Effector CD4-positive, alpha-beta T cell (primary cell): ENCODE results near the gene AQP12B. TPM values are rescaled to one million over a fixed set of nuclear protein-coding genes. Genes with fewer than 3 reads are reported as not detected.
"Not testable (repeated sequence)": the region's sequence is repeated elsewhere in the genome, so short reads cannot be mapped to it uniquely, and the experiment has no call there.

Experiments used
- DNase-seq: peaks from one replicate; pipeline ENCODE4 v3.0.0-alpha.2; 2020
- total RNA-seq: gene quantifications from one replicate; lab custom pipeline; 2026; lab: John Stamatoyannopoulos, UW

The AQP12B gene, protein sequence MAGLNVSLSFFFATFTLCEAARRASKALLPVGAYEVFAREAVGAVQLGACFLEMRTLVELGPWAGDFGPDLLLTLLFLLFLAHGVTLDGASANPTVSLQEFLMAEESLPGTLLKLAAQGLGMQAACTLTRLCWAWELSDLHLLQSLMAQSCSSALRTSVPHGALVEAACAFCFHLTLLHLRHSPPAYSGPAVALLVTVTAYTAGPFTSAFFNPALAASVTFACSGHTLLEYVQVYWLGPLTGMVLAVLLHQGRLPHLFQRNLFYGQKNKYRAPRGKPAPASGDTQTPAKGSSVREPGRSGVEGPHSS
- not detected for total RNA-seq

- DNase-seq: not testable (repeated sequence)
Observed at GRCh38 chr2:240682431-240683224, at the start of gene AQP12B. Gene AQP12B, minus strand, starts transcription at chr2:240682885. Its CDS starts 48 bp downstream, at chr2:240682837.

DNA sequence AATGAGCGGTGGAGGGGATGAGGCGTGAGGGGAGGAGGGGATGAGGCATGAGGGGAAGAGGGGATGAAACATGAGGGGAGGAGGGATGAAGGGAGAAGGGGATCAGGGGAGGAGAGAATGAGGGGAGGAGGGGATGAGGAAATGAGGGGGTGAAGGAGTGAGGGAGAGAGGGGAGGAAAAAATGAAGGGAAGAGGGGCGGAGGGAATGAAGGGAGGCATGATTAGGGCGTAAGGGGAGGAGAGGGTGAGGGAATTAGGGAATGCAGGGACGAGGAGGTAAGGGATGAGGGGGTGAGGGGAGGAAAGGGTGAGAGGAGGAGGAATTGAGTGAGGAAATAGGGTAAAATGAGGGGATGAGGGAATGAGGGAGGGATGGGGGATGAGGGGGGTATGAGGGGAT, 49.5 kb upstream of the AQP12B start:
- DNase-seq: no peak

GRCh38 chr2:240731178-240731545, 48.5 kb upstream of the AQP12B start:
- no peak for DNase-seq

GRCh38 chr2:240730501-240731177, 48.0 kb upstream of the AQP12B start:
- DNase-seq: no peak

DNA sequence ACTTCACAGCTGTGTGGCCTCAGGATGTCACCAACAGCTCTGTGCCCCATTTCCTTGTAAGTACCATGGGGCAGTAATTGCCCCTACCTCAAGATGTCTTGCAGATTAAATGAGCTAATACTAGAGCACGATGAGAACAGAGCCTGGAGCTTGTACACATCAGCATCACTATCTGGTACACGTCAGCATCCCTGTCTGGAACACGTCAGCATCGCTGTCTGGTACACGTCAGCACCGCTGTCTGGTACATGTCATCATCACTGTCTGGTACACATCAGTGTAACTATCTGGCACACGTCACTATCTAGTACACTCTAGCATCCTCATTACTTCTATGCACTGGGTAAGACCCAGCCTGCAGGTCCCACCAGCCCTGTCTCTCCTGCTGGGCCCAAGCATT, 46.1 kb upstream of the AQP12B start:
- no peak for DNase-seq

GRCh38 chr2:240728361-240728760, 45.7 kb upstream of the AQP12B start:
- DNase-seq: no peak

DNA sequence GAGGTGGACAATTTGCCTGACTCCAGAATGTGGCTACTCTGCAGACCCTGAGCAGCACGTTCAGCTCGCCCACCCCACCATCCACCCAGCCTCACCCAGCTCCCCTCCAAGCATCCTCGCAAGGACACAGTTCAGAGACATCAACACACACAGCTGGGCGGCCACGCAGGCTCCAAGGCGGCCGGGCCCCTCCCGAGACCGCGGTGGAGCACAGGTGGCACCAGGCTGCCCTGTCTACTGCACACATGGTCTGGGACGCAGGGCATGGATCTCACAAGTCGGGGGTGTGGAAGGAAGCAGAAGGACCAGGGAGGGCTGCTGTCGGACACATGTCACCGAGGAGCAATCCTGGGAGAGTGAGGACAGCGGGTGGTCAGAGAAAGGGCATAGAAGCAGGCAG, 45.2 kb upstream of the AQP12B start:
- DNase-seq: no peak

GRCh38 chr2:240727439-240727838, 44.8 kb upstream of the AQP12B start:
- DNase-seq: no peak

GRCh38 chr2:240726876-240727275, 44.2 kb upstream of the AQP12B start:
- DNase-seq: no peak

DNA sequence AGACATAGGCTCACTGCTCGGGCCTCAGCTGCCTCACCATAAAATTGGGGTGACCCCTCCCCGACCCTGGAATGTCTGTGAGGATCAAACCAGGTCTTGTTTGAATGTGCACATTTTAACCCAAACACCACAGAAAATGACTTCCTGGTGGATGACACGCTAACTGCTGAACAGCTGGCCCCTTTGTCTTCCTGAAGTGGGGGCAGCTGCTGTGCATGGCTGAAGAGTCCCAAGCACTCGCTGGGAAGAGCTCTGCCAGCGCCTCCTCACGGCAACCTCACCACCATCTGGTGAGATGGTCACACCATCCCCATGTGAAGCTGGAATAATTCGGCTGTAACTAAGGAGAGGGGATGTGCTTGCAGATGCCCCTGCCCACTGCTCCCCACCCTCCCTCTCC, 43.0 kb upstream of the AQP12B start:
- DNase-seq: no peak

DNA sequence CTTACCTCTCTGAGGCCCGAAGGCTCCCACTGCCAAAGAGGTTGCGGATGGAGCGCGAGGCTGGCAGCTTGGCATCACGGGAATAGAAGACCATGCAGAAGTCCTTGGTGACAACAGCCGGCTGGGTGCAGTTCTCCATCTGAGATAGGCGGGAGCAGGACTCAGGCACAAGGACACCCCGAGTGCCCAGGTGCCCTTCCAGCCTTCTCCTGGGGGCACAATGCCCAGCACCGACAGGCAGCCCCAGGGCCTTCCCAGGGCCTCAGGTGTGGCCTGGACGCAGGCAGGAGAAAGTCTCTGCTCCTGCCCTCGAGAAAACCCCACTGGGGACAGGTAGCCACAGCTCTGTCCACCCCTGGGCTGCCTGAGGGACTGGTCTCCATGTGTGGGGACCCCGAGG, 42.6 kb upstream of the AQP12B start:
- DNase-seq: no peak

GRCh38 chr2:240724431-240724830, 41.7 kb upstream of the AQP12B start:
- no peak for DNase-seq

DNA sequence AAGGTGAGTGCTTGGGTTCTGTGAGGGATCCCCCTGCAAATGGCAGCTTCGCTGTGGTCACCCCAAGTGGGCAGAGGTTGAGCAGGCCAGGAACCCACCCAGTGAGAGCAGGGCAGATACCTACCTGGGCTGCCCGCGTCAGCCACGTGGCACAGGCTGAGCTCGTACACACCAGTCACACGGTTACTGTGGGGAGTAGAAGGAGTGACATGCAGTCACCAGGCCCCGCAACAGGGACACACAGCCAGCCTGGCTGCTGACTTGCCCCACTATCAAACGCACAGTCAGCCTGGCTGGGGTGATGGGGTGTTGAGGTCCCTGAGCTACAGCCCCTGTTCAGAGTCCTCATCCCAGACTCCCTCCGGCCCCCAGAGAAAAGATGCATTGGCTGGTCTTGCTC, 41.2 kb upstream of the AQP12B start:
- DNase-seq: no peak

DNA sequence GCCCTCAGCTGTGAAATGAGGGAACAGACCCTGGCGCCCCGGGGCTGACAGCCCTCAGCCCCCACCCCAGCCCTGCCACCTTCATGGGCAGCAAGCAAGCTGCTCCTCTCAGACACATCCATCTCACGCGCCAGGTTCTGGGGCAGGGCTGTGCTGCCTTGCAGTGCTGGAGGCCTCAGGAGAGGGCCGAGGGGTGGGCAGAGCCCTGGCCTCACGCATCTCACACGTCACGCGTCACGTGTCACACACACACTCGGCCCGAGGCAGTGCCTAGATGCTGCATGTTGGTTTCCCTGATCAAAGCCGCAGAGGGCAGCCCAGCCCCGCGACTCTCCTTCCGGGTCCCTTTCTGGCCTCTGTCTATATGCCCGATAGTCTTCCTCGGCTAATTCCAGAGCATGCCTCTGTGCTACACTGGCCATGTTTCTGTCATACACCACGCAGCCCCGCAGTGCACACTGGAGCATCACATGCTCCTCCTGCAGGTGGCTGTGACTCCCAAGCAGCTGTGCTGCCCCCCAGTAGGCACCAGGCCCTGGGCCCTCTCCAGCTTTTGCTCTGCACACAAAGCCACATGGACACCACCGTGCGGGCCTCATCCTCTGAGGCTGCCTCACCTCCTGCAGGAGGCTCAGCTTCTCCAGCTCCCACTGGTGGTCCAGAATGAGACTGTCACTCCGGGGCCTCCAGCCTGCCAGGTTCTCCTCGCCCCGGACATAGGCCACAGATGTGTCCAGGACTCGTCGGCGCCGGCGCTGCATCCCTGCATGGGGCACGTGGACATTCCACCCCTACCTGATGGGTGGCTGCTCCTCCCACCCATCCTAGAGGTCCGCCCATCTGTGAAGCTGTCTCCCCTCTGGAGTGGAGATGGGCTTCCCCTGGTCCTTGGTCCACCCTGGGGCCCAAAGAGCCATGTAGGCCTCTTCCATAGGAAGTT, 40.4 kb upstream of the AQP12B start:
- no peak for DNase-seq

DNA sequence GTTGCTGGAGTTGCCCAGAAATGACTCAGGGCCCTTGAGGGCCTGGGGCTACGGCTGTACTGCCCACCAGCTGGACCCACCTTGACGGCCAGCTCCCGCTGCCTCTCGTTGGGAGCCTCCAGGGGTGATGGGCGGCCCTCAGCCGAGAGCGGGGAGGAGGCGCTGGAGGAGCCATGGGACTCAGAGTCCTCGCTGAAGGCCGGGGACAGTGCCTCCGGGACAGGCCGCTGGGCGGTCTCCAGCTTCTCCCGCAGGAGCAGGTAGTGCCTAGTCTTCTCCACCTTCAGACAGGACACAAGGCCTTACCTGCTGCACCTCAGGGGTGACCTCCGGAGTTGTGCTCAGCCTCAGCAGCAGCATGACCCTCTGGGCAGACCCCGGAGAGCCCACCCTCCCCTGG, 39.7 kb upstream of the AQP12B start:
- DNase-seq: no peak

DNA sequence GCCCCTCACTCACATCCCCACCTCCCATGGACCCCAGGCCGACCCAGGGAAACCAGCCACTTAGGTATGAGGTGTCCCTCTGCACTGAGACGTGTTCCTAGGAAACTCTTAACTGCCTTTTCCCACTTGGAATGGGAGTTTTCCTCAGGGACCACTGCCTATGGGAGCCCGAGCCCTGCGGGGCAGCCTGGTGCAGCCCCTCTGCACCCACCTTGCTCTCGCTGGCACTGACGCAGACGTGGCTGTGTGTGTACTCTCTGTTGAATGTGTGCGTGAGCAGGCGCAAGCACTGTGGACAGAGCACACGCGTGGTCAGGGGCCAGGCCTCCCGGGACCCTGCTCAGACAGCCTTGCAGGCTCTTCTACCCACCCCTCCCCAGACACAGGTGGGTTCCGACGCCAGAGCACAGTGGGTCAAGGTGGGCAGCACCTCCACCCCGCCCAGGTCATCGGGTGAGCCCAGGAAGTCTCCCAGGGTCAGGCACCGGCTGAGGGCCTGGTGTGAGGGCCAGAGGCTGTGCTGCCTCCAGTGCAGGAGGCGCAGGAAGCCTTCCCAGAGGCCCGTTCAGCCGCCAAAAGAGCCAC, 39.0 kb upstream of the AQP12B start:
- DNase-seq: no peak

- no peak for DNase-seq
Observed at GRCh38 chr2:240720686-240721595, 38.3 kb upstream of the AQP12B start.

DNA sequence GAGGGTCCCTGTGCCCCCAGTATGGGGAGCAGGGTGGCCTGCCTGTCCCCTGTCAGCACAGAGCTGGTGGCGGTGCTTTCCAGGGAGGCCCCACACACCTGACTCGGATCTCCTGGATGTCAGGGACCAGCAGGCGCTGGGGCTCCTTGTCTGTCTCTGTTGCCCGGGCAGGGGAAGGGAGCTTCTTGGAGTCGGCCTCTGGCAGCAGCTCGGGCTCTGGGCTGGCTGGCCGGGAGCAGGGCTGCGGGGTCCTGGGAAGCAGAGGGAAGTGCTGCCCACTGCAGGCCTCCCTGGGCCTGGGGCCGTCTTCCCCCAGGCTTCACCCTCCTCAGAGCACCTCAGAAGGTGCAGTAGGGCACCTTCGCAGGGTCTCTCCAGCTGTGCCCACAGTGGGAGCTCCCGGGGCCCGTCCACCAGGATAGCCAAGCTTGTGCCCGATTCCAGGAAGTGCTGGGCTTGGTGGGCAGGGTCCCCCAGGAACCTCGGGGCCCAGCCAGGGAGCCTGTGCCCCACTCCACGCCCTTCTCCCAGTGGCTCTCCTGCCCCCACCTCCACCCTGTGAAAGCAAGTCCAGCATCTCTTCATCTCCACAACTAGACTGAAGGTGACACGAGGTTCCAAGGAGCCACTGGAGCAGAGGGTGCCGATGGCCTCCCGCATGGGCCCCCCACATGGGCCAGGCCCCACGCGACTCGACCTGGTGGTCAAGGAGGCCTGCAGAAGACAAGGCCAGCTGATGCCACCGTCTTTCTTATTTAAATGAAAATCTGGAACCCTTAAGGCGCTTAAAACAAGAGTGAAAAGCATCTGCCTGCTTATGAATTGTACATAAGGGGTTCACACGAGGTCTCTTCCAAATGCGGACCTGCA, 37.2 kb upstream of the AQP12B start:
- no peak for DNase-seq

GRCh38 chr2:240718896-240719490, 36.3 kb upstream of the AQP12B start:
- no peak for DNase-seq
